GM19463 (cell line): ENCODE results near the gene P2RX2.

Experiments
- ATAC-seq: cut with Tn5 transposase; IDR thresholded peaks from one replicate; pipeline ENCODE4 v1.9.1; 2021; ENCODE audit warnings: mild to moderate bottlenecking, moderate library complexity; ENCODE audit not compliant: unreplicated experiment

The P2RX2 gene

GRCh38 chr12:132618683-132619043 lies at the start of gene P2RX2:
Gene P2RX2, plus strand, starts transcription at chr12:132618776. Its CDS starts 41 bp downstream, at chr12:132618817.
- ATAC-seq, result no peak

- no peak for ATAC-seq
These were observed 49.6 kb upstream of the P2RX2 start for GRCh38 chr12:132568826-132569480.

- ATAC-seq, result no peak
These were observed 48.6 kb upstream of the P2RX2 start for GRCh38 chr12:132569856-132570480.

- ATAC-seq, result no peak
These were observed 47.9 kb upstream of the P2RX2 start for GRCh38 chr12:132570635-132571034.

- no peak for ATAC-seq
These were observed 47.5 kb upstream of the P2RX2 start for GRCh38 chr12:132571051-132571450.

- ATAC-seq, result no peak
These were observed 47.0 kb upstream of the P2RX2 start for GRCh38 chr12:132571598-132571997.

- ATAC-seq, result no peak
These were observed 46.5 kb upstream of the P2RX2 start for GRCh38 chr12:132572106-132572505.

- ATAC-seq, result no peak
These were observed 45.5 kb upstream of the P2RX2 start for GRCh38 chr12:132572801-132573760.

- ATAC-seq, result no peak
These were observed 44.1 kb upstream of the P2RX2 start for GRCh38 chr12:132574271-132574996.

GRCh38 chr12:132575661-132576060 lies 42.9 kb upstream of the P2RX2 start:
- no peak for ATAC-seq

- no peak for ATAC-seq
These were observed 41.9 kb upstream of the P2RX2 start for GRCh38 chr12:132576701-132577100.

GRCh38 chr12:132577191-132577920 lies 41.2 kb upstream of the P2RX2 start:
- no peak for ATAC-seq

GRCh38 chr12:132578118-132578517 lies 40.5 kb upstream of the P2RX2 start:
- ATAC-seq, result no peak

GRCh38 chr12:132578826-132579225 lies 39.8 kb upstream of the P2RX2 start:
- no peak for ATAC-seq

- no peak for ATAC-seq
These were observed 38.8 kb upstream of the P2RX2 start for GRCh38 chr12:132579744-132580143.

- ATAC-seq, result no peak
These were observed 37.8 kb upstream of the P2RX2 start for GRCh38 chr12:132580701-132581292.

GRCh38 chr12:132581348-132582057 lies 37.1 kb upstream of the P2RX2 start:
- ATAC-seq, result no peak

- ATAC-seq, result no peak
These were observed 36.5 kb upstream of the P2RX2 start for GRCh38 chr12:132582058-132582420.
